HG02678 (cell line): ENCODE results near the gene HSDL1.
"Not testable (repeated sequence)": the region's sequence is repeated elsewhere in the genome, so short reads cannot be mapped to it uniquely, and the experiment has no call there.

Experiments used
- ATAC-seq: cut with Tn5 transposase; IDR thresholded peaks from one replicate; pipeline ENCODE4 v1.9.1; 2021; ENCODE audit warnings: mild to moderate bottlenecking, moderate library complexity; ENCODE audit not compliant: unreplicated experiment

The HSDL1 gene

GRCh38 chr16:84139628-84140258, 5.2 kb downstream of the HSDL1 start:
- no peak for ATAC-seq

DNA sequence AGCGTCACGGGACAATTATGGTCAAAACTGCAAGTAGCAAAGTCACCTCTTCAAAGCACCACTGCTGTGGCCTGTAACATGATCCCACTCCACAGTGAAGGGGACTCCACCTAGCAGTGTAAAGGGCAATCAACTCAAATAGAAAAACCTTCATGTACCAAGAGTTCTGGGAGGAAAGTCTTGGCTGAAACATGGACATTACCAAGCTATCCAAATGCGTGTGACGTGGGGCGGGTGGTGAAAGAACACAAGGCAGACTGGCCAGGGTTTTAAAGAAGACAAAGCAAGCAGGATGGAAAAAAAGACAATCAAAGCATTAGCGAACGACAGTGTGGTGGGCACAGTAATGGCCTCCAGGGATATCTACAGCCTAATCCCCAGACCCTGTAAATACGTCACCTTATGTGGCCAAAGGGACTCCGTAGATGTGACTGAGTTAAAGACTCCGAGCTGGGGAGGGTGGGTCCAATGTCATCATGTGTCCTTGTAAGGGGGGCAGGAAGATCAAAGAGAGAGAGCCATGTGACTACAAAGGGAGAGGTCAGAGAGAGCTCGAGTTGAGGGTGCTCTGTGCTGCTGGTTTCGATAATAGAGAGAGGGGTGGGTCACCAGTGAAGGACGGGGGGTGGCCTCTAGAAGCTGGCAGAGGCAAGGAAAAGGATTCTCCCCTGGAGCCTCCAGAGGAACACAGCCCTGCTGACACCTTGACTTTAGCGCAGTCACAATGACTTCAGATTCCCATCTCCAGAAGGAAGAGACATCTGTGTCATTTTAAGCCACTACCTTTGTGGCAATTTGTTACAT, 6.0 kb downstream of the HSDL1 start:
- ATAC-seq, result peak; percentile 51

DNA sequence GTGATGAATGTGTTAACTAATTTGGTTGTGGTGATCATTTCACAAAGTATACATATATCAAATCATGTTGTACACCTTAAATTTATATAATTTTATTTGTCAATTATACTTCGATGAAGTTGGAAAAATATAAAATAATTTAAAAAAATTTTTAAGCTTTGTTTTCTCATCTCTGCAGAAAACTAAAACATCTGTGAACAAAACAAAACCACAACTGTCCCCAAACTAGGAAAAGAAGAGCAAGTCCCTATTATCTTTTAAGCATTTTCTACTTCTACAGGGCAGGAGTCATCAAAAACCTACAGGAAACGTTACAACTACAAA, 6.5 kb downstream of the HSDL1 start:
- no peak for ATAC-seq

- no peak for ATAC-seq
Observed at GRCh38 chr16:84137769-84138357, 7.1 kb downstream of the HSDL1 start.

GRCh38 chr16:84137287-84137686, 7.7 kb downstream of the HSDL1 start:
- ATAC-seq, result no peak

DNA sequence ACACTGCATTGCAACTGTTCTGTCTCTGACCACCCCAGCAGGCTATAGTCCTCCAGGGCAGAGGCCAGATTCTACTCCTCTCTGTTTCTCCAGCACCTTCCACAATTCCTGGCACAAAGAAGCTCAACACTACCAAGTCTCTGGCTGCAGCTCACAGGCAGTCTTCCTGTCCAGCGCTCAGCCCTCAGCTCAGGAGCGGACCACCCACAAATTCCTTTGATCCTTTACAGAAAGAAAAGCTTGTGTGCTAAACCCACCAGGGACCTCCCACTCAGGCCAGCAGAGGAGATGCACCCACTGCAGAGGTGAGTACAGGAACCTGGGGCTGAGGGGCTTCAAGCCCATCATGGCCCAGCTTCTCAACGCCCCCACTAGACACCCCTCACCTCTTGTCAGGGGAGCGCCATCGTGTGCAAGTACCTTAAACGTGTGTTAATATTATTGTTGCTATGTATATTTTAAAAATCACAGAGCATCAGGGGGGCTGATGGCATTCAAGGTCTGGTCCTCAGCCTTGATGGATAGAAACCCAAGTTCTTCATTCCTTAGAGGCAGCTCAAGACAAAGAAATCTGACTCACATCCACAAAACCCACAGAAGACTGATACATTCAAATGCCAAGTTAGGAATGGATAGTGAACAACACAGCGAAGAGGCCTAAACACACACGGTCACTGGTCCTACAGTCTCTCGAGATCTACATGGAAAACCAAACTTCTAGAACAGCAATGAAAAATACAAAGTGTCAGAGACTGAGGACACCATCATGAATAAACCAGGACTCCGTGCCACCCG, 8.4 kb downstream of the HSDL1 start:
- no peak for ATAC-seq

- no peak for ATAC-seq
Observed at GRCh38 chr16:84132527-84133285, 12.3 kb downstream of the HSDL1 start.

DNA sequence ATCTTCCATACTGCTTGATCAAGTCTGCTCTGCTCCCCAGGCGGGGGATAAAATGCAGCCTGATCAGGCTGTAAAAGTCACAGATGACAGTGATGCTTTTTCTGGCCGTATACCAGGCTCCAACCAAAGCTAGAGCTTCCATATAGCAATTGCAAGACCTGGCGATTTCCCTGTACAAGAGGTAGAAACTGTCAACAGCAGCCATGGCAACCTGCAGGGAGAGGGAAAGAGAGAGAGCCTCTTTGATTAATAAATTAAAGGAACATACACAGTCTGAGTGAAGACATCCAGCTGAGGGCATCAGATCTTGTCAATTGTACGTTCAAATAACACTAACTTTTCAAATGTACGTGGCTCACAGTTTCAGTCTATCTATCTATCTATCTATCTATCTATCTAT, 13.9 kb downstream of the HSDL1 start:
- ATAC-seq, result no peak

DNA sequence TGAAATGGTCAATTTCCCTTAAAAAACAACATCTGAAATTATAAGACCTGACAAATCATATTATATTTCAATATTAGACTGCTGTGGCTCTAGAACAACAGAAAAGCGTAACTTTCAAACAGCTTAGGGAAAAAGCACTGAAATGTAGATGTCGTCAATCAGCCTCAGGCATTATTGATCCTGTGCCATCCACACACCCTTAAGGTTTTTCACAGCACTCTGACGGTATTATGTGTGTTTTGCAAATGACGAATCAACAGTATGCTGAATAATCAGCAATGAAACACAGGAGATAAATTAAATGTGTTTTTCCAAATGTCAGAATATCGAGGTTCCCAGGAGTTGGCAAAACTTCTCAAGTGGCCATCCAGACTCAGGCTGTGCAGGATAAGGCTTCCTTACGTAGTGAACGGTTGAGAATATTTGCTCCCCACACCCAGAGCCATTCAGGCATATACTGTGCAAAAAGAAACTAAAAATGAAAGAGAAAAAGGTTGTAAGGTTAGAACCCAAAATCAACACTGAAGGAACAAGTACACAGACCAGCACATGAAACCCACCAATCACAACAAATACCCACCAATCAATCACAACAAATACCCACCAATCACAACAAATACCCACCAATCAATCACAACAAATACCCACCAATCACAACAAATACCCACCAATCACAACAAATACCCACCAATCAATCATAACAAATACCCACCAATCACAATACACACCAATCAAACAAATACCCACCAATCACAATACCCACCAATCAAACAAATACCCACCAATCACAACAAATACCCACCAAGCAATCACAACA, 20.5 kb downstream of the HSDL1 start:
- ATAC-seq, result no peak

- no peak for ATAC-seq
Observed at GRCh38 chr16:84121007-84121406, 24.0 kb downstream of the HSDL1 start.

GRCh38 chr16:84120023-84120422, 25.0 kb downstream of the HSDL1 start:
- no peak for ATAC-seq

DNA sequence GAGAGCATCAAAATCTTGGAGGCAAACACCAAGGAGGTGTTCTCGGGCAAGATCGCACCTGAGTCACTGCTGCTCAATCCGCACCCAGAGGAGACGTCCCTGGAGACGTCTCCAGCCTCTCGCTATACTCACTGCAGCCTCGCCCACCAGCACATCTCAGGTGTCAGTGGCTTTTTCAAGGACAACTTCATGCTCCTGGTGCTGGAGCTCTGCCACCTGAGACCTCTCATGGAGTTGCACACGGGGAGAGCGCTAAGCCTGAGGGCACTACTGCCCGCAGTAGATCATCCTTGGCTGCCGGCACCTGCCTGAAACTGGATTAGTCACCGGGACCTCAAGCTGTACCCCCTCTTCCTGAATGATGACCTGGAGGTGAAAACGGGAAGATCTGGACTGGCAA, 25.6 kb downstream of the HSDL1 start:
- no peak for ATAC-seq

DNA sequence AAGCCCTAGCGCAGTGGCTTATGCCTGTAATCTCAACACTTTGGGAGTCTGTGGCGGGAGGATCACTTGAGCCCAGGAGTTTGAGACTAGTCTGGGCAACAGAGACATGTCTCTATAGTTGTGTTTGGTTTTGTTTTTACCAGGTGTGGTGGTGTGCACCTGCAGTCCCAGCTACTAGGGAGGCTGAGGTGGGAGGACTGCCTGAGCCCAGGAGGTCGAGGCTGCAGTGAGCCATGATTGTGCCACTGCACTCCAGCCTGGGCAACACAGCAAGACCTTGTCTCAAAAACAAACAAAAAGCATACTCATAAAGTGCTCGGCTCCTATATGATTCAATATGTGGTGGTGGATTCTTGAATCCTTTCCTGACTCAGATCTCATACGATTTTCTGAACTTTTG, 26.7 kb downstream of the HSDL1 start:
- ATAC-seq, result not testable (repeated sequence)

GRCh38 chr16:84117494-84117843, 27.5 kb downstream of the HSDL1 start:
- no peak for ATAC-seq

DNA sequence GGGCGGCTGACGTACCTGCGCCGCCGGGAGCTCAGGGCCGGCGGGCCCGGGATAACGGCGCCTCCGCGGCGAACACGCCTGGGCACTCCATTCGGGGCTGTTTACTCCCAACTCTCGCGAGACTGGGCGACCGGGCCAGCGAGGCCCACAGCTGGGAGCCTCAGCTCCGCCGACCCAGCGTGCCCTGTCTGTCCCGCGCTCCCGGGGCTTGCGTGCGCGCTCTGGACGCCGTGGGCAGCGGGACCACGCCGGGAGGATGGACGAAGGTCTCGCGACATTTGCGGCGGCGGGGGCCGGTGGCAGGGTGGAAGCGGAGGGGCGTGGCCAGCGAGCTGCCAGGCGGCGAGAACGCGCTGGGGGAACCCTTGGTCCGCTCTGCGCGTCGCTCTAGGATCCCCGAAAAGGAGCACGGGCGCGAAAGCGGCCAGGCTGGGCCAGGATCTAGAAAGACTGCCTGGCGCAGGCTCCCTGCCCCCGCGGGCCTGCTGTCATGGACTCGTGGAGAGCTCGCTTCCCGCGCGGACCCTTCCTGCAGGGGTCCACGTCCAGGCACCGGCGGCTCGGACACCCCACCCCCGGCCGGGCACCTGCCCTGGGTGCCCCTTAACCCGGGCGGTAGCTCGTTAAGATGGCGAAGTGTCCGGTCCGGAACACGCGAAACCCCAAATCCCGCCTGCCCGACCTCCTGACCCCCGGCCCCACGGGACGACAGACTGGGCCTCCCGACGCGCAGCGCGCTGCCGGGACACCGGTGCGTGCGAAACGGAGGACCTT, 28.1 kb downstream of the HSDL1 start, which contains the start of gene MBTPS1:
TSS of gene MBTPS1 (minus strand) at position 223 of the 774 bp plus-strand sequence. CDS start 15,159 bp downstream, outside the sequence.
- ATAC-seq, result peak; percentile 92

GRCh38 chr16:84115919-84116719, 28.9 kb downstream of the HSDL1 start:
- peak; percentile 33 for ATAC-seq

DNA sequence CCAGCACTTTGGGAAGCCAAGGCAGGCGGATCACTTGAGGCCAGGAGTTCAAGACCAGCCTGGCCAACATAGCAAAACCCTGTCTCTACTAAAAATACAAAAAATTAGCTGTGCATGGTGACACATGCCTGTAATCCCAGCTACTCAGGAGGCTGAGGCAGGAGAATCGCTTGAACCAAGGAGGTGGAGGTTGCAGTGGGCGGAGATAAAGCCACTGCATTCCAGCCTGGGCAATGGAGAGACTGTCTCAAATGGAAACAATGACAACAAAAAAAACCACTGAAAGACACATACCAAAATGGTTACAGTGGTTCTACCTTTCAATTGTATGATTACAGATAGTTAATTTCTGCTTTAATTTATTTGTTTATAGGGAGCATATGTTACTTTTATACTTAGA, 33.0 kb downstream of the HSDL1 start:
- ATAC-seq, result not testable (repeated sequence)

- no peak for ATAC-seq
Observed at GRCh38 chr16:84111525-84111924, 33.5 kb downstream of the HSDL1 start.
